ENCODE data around the gene SLIT3. TPM values are rescaled to one million over a fixed set of nuclear protein-coding genes. Genes with fewer than 3 reads are reported as not detected.

The SLIT3 gene
- total RNA-seq, 1 experiment from 2014 or later = 0.92 TPM

DNA sequence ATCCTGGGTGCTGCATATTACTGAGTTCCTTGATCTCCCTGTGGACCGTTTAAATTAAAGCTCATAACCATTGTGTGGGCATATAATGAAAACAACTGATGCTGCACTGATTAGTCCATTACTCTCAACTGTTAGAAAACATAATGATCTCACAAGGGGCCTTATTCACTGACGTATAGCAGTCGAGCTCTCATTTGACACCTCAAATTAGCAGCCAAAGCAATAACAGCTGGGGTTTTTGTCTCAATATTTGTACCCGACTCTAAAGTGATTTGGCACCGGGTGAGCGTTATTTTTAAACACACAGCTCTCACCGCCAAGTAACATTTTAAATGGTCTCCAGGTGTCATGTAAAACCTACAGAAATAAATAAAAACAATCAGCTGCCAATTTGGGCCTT, 469.6 kb downstream of the SLIT3 start:
- no peak overlapping the region for H3K4ac ChIP-seq (ENCODE audit: low read depth, low read length)
- H4K5ac ChIP-seq (ENCODE audit: insufficient read length, low read depth, low read length) = no peak overlapping the region
- H3K36me3 Mint-ChIP-seq (ENCODE audit: insufficient read depth in 1 of 3, low read depth in 3 of 3) = no peaks in the 10 kb centered on the region
- no CpG with 5 or more reads among the region's 7 CpGs for WGBS (ENCODE audit: extremely low coverage, insufficient read length, low lambda C conversion rate)
- H3K23me2 ChIP-seq (ENCODE audit: insufficient read length, low read depth, low read length, poor library complexity, severe bottlenecking) = no peaks in the 10 kb centered on the region
- peaks cover 39 to 41% of the 10 kb centered on the region in 2 experiments for H3K4me1 Mint-ChIP-seq
- no peak overlapping the region for H3K14ac ChIP-seq (ENCODE audit: insufficient read depth, low read length)
- H3T11ph ChIP-seq (ENCODE audit: low read length) = no peak overlapping the region
- DNase-seq = no peak
- H3K27me3 Mint-ChIP-seq (ENCODE audit: low read depth) = peaks cover 87% of the 10 kb centered on the region
- peaks cover 0 to 5% of the 10 kb centered on the region in 2 experiments; a peak in 1 of 5 replicates for H3K9me3 Mint-ChIP-seq
- H4K20me1 ChIP-seq (ENCODE audit: control insufficient read depth, insufficient read depth, insufficient read length) = no peaks in the 10 kb centered on the region
- H3K18ac ChIP-seq (ENCODE audit: insufficient read length, low read depth, low read length) = no peak overlapping the region
- no peak overlapping the region for H2BK120ac ChIP-seq (ENCODE audit: low read depth, low read length, poor library complexity, severe bottlenecking)
- H4K8ac ChIP-seq (replicated peaks; ENCODE audit: insufficient read length, low read depth, low read length) = no peak overlapping the region
- H3K4me3 Mint-ChIP-seq = no peak overlapping the region
- no peak overlapping the region for H3K27ac ChIP-seq (ENCODE audit: insufficient read length, low read depth, low read length)
- H3K79me1 ChIP-seq (ENCODE audit: insufficient read depth, low read depth, low read length, poor library complexity, severe bottlenecking) = no peaks in the 10 kb centered on the region
- H2BK15ac ChIP-seq (ENCODE audit: low read depth, low read length) = no peak overlapping the region
- no peak overlapping the region for H2BK12ac ChIP-seq (ENCODE audit: insufficient read length, low read depth, low read length)
- no peak overlapping the region for H2AFZ ChIP-seq (ENCODE audit: low read length)
- peaks cover 12% of the 10 kb centered on the region for H3K4me1 ChIP-seq (ENCODE audit: insufficient read depth, low read length)
- no peaks in the 10 kb centered on the region for H3K79me2 ChIP-seq (ENCODE audit: insufficient read depth, low read length)
- H2BK20ac ChIP-seq (ENCODE audit: low read depth, low read length, poor library complexity, severe bottlenecking) = no peak overlapping the region
- no peak overlapping the region for H3K23ac ChIP-seq (ENCODE audit: insufficient read length, low read depth, low read length)
- H3K27me3 ChIP-seq (ENCODE audit: insufficient read depth, low read length) = peaks cover 25% of the 10 kb centered on the region; the same call in 1 of the 2 replicates
- H3K56ac ChIP-seq (ENCODE audit: insufficient read length, low read depth, low read length) = no peak overlapping the region
- no peak overlapping the region; a peak in 1 of 7 replicates for H3K27ac Mint-ChIP-seq
- H3K9ac ChIP-seq (ENCODE audit: extremely low read depth, insufficient read length, low read length) = no peak overlapping the region
- TF ChIP-seq, protein P1, sequence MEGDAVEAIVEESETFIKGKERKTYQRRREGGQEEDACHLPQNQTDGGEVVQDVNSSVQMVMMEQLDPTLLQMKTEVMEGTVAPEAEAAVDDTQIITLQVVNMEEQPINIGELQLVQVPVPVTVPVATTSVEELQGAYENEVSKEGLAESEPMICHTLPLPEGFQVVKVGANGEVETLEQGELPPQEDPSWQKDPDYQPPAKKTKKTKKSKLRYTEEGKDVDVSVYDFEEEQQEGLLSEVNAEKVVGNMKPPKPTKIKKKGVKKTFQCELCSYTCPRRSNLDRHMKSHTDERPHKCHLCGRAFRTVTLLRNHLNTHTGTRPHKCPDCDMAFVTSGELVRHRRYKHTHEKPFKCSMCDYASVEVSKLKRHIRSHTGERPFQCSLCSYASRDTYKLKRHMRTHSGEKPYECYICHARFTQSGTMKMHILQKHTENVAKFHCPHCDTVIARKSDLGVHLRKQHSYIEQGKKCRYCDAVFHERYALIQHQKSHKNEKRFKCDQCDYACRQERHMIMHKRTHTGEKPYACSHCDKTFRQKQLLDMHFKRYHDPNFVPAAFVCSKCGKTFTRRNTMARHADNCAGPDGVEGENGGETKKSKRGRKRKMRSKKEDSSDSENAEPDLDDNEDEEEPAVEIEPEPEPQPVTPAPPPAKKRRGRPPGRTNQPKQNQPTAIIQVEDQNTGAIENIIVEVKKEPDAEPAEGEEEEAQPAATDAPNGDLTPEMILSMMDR (conservative IDR thresholded peaks at IDR 0.05) = no peak
- H3K4me2 ChIP-seq (ENCODE audit: insufficient read depth, insufficient read length, low read length) = no peak overlapping the region
- H3K9me3 ChIP-seq (ENCODE audit: control insufficient read depth, low read depth, low read length) = no peaks in the 10 kb centered on the region
- H2BK5ac ChIP-seq (ENCODE audit: insufficient read length, low read length) = no peak overlapping the region
- no peak overlapping the region for H2AK5ac ChIP-seq (ENCODE audit: insufficient read length, low read length)
- no peak overlapping the region for H4K91ac ChIP-seq (ENCODE audit: insufficient read length, low read depth, low read length)
